BLaER1 (cell line): Measurements from ENCODE around the gene HSF2.
"Not testable (repeated sequence)": the region's sequence is repeated elsewhere in the genome, so short reads cannot be mapped to it uniquely, and the experiment has no call there.

ENCODE experiments used
- H3K27ac ChIP-seq: shearing (Covaris generic); formaldehyde crosslinking; 2 replicates; pipeline ENCODE4 v1.8.1; 2022
- H3K27me3 ChIP-seq: shearing (Covaris generic); formaldehyde crosslinking; 2 replicates; pipeline ENCODE4 v1.8.1; 2022
- H3K36me3 ChIP-seq: shearing (Covaris generic); formaldehyde crosslinking; 2 replicates; pipeline ENCODE4 v1.8.1; 2022
- H3K4me1 ChIP-seq: shearing (Covaris generic); formaldehyde crosslinking; 2 replicates; pipeline ENCODE4 v1.8.1; 2022
- H3K4me2 ChIP-seq: shearing (Covaris generic); formaldehyde crosslinking; 2 replicates; pipeline ENCODE4 v1.8.1; 2022
- H3K4me3 ChIP-seq: shearing (Covaris generic); formaldehyde crosslinking; 2 replicates; pipeline ENCODE4 v1.8.1; 2022
- H3K9ac ChIP-seq: shearing (Covaris generic); formaldehyde crosslinking; 2 replicates; pipeline ENCODE4 v1.8.1; 2022
- H3K9me3 ChIP-seq: shearing (Covaris generic); formaldehyde crosslinking; 2 replicates; pipeline ENCODE4 v1.8.1; 2022
- H4K20me1 ChIP-seq: shearing (Covaris generic); formaldehyde crosslinking; 2 replicates; pipeline ENCODE4 v1.8.1; 2022
- Cebpa-rat ChIP-seq: shearing (Covaris generic); IDR thresholded peaks from 2 replicates; pipeline ENCODE4 v1.8.1; 2022

The HSF2 gene

DNA sequence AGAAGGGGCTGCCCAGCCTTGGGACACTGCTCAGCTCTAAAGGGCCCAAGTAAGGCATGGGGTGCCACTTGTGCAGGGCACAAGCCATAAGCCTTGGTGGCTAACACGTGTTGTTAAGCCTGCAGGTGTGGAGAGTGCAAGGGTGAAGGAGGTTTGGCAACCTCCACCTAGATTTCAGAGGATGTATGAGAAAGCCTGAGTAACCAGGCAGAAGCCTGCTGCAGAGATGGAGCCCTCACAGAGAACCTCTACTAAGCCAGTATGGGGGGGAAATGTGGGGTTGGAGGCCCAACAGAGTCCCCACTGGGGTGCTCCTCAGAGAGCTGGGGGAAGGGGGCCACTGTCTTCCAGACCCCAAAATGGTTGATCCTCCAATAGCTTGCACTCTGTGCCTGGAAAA, 39.5 kb downstream of the HSF2 start:
- Histone ChIP-seq H3K9me3 (peaks cover 32% of the 10 kb centered on the region), H3K36me3 (peaks cover 73% of the 10 kb centered on the region), H3K27ac (no peak overlapping the region), H3K4me3 (peak overlapping the region; percentile 38; the same call in 1 of the 2 replicates), H3K27me3 (no peaks in the 10 kb centered on the region), H4K20me1 (0 out of 2 replicates have a peak, but pooled peaks cover 3% of the 10 kb centered on the region), H3K9ac (no peak overlapping the region), H3K4me1 (no peaks in the 10 kb centered on the region), H3K4me2 (no peak overlapping the region)
- no peak for TF ChIP-seq Cebpa-rat

DNA sequence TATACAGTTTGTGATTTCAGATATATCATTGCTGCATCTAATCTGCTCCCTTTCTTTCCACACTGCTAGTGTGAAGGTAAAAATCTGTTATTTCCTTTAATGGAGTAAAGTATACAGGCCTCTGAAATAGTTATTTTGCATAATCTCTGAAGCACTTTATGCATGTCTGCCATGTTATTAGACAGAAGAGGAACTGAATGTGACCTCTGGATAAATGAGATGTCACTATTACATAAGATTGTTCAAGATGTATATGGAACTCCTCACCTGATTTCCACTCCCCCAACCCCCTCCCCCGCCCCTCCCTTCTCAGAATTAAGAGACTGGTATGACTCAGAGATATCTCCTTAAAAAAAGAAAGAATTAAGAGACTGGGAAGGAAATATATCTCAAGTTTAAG, 45.8 kb downstream of the HSF2 start:
- H4K20me1 ChIP-seq = peaks cover 7% of the 10 kb centered on the region; the same call in 1 of the 2 replicates
- no peak overlapping the region for H3K4me3 ChIP-seq
- peaks cover 4% of the 10 kb centered on the region for H3K9me3 ChIP-seq
- H3K36me3 ChIP-seq = peaks cover 69% of the 10 kb centered on the region
- H3K4me2 ChIP-seq = no peak overlapping the region
- H3K9ac ChIP-seq = no peak overlapping the region
- H3K4me1 ChIP-seq = no peaks in the 10 kb centered on the region
- no peak for TF ChIP-seq Cebpa-rat
- H3K27me3 ChIP-seq = no peaks in the 10 kb centered on the region
- no peak overlapping the region for H3K27ac ChIP-seq

GRCh38 chr6:122449069-122449468, 49.6 kb downstream of the HSF2 start:
- Histone ChIP-seq H3K36me3 (peaks cover 78% of the 10 kb centered on the region), H3K4me2 (no peak overlapping the region), H3K27me3 (no peaks in the 10 kb centered on the region), H3K4me1 (no peaks in the 10 kb centered on the region), H3K27ac (no peak overlapping the region), H3K4me3 (no peak overlapping the region), H3K9me3 (no peaks in the 10 kb centered on the region), H3K9ac (no peak overlapping the region), H4K20me1 (peaks cover 3% of the 10 kb centered on the region; the same call in 1 of the 2 replicates)
- TF ChIP-seq Cebpa-rat = no peak

DNA sequence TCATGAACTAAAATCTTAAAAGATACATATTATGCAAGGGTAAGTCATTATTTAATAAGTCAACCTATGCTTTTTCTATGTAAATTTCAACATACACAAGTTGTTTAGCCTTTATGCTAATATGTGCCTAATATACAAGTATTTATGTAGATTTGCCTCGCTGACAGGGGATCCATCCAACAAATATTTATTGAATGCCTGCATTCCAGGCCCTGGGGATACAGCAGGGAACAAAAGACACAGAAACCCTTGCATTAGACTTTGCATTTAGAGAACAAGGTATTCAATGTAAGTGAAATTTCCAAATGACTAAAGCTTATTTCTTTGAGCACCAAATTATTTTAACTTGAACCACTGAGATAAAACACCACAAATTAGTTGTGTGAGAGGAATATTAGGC, 53.1 kb downstream of the HSF2 start:
- no peaks in the 10 kb centered on the region for H3K4me1 ChIP-seq
- no peaks in the 10 kb centered on the region for H3K9me3 ChIP-seq
- H4K20me1 ChIP-seq = peaks cover 30% of the 10 kb centered on the region
- no peaks in the 10 kb centered on the region for H3K27me3 ChIP-seq
- no peak overlapping the region for H3K27ac ChIP-seq
- peaks cover 87% of the 10 kb centered on the region for H3K36me3 ChIP-seq
- no peak overlapping the region for H3K9ac ChIP-seq
- H3K4me2 ChIP-seq = no peak overlapping the region
- no peak for TF ChIP-seq Cebpa-rat
- no peak overlapping the region for H3K4me3 ChIP-seq

GRCh38 chr6:122454673-122455072, 55.2 kb downstream of the HSF2 start:
- TF ChIP-seq Cebpa-rat = no peak
- Histone ChIP-seq H4K20me1 (peaks cover 52% of the 10 kb centered on the region), H3K9me3 (no peaks in the 10 kb centered on the region), H3K36me3 (peaks cover 83% of the 10 kb centered on the region), H3K27me3 (no peaks in the 10 kb centered on the region), H3K9ac (no peak overlapping the region), H3K4me3 (no peak overlapping the region), H3K4me1 (peaks cover 7% of the 10 kb centered on the region), H3K4me2 (no peak overlapping the region), H3K27ac (no peak overlapping the region)

DNA sequence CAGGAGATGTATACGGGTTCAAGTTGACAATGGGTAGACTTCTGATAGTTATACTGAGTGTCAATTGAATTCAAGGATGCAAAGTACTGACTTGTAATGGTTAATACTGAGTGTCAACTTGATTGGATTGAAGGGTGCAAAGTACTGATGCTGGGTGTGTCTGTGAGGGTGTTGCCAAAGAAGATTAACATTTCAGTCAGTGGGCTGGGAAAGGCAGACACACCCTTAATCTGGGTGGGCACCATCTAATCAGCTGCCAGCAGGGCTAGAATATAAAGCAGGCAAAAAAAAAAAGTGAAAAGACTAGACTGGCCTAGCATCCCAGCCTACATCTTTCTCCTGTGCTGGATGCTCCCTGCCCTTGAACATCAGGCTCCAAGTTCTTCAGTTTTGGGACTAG, 55.7 kb downstream of the HSF2 start:
- not testable (repeated sequence) for H3K27ac ChIP-seq, H3K4me2 ChIP-seq, H3K4me3 ChIP-seq, H3K27me3 ChIP-seq, H3K9ac ChIP-seq, H3K9me3 ChIP-seq
- peaks cover 11% of the 10 kb centered on the region for H3K4me1 ChIP-seq
- H3K36me3 ChIP-seq = peaks cover 79% of the 10 kb centered on the region
- peaks cover 56% of the 10 kb centered on the region for H4K20me1 ChIP-seq

DNA sequence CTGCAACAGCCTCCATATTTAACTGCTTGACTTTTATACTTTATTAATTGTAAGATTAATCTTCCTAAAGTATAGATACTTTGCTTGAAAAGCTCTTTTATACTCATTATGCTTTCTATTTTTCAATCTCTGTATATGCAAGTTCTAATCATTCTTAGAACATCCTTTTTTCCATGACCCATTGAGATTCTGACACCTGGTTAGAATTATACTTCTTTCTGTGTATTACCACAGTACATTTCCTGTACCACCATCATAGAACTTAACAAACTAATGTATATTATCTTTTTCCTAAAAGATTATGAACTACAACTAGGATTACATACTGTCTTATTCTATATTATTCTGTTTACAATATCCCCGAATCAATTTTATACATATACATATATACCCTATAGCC, 58.6 kb downstream of the HSF2 start:
- TF ChIP-seq Cebpa-rat = no peak
- Histone ChIP-seq H3K4me1 (peaks cover 17% of the 10 kb centered on the region), H3K36me3 (peaks cover 58% of the 10 kb centered on the region), H3K4me2 (no peak overlapping the region), H3K27ac (no peak overlapping the region), H4K20me1 (peaks cover 83% of the 10 kb centered on the region), H3K4me3 (no peak overlapping the region), H3K9me3 (peaks cover 5% of the 10 kb centered on the region; the same call in 1 of the 2 replicates), H3K9ac (no peak overlapping the region), H3K27me3 (no peaks in the 10 kb centered on the region)

- H3K4me2 ChIP-seq = peak overlapping the region; percentile 13; the same call in 1 of the 2 replicates
Observed at GRCh38 chr6:122459240-122459639, 59.8 kb downstream of the HSF2 start.

GRCh38 chr6:122459865-122460416, 60.5 kb downstream of the HSF2 start:
- Histone ChIP-seq H3K4me2 (peak overlapping the region; percentile 31), H4K20me1 (peaks cover 94% of the 10 kb centered on the region), H3K4me1 (peaks cover 17% of the 10 kb centered on the region), H3K36me3 (peaks cover 55% of the 10 kb centered on the region), H3K9me3 (peaks cover 16% of the 10 kb centered on the region)
- not testable (repeated sequence) for H3K4me3 ChIP-seq, H3K27ac ChIP-seq, H3K27me3 ChIP-seq, H3K9ac ChIP-seq

More at GRCh38 chr6:122459240-122459639, 59.8 kb downstream of the HSF2 start:
- no peaks in the 10 kb centered on the region for H3K27me3 ChIP-seq
- peaks cover 94% of the 10 kb centered on the region for H4K20me1 ChIP-seq
- H3K27ac ChIP-seq = no peak overlapping the region
- no peak for TF ChIP-seq Cebpa-rat
- no peak overlapping the region for H3K4me3 ChIP-seq
- peaks cover 57% of the 10 kb centered on the region for H3K36me3 ChIP-seq
- H3K4me1 ChIP-seq = peaks cover 17% of the 10 kb centered on the region
- peaks cover 11% of the 10 kb centered on the region for H3K9me3 ChIP-seq
- no peak overlapping the region for H3K9ac ChIP-seq

DNA sequence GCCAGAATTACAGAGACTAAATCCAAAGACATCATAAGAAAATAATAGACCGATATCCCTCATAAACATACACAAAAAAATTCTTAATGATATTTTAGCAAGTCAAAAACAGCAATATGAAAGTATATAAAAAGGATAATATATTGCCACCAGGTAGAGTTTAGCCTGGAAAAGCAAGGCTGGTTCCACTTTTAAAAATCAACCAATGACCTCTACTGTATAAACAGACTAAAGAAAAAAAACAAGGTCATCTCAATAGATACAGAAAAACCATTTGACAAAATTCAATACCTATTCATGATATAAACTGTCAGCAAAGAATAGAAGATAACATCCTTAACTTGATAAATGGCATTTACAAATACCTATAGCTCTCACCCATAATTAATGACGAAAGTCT, 62.4 kb downstream of the HSF2 start:
- H3K27ac ChIP-seq = no peak overlapping the region
- no peak overlapping the region for H3K4me3 ChIP-seq
- H3K4me1 ChIP-seq = peaks cover 17% of the 10 kb centered on the region
- TF ChIP-seq Cebpa-rat = no peak
- peaks cover 57% of the 10 kb centered on the region for H3K36me3 ChIP-seq
- no peaks in the 10 kb centered on the region for H3K27me3 ChIP-seq
- peaks cover 97% of the 10 kb centered on the region for H4K20me1 ChIP-seq
- no peak overlapping the region for H3K9ac ChIP-seq
- no peak overlapping the region for H3K4me2 ChIP-seq
- peaks cover 23% of the 10 kb centered on the region for H3K9me3 ChIP-seq
